ENCODE measurements around the gene PPP4R3A. TPM values are rescaled to one million over a fixed set of nuclear protein-coding genes. Genes with fewer than 3 reads are reported as not detected.

PPP4R3A gene
- total RNA-seq = 111 TPM in 2 replicates
- long read RNA-seq, full-length matches to known transcripts = 3 of 21 reads
- long read RNA-seq, partial matches to known transcripts = 16 of 21 reads
- long read RNA-seq, other reads (novel, unspliced or antisense) = 2 of 21 reads

- peak within 1 kb of the TSS; percentile 100 for H3K27ac Mint-ChIP-seq (ENCODE audit: unreplicated experiment)
- H3K36me3 Mint-ChIP-seq (ENCODE audit: low read depth) = peaks cover 6% of the 10 kb centered on the region
- H3K9me3 Mint-ChIP-seq = no peaks in the 10 kb centered on the region
- peak within 1 kb of the TSS; percentile 98 for H3K4me3 Mint-ChIP-seq
- peaks cover 27% of the 10 kb centered on the region for H3K4me1 Mint-ChIP-seq
- H3K27me3 Mint-ChIP-seq (ENCODE audit: low read depth) = no peaks in the 10 kb centered on the region
- peak; percentile 90 for DNase-seq (ENCODE audit: low read depth, low spot score)
- TF ChIP-seq CTCF (conservative IDR thresholded peaks at IDR 0.05) = no peak
These were observed at the start of gene PPP4R3A for GRCh38 chr14:91510171-91511042. Gene PPP4R3A (minus strand): TSS chr14:91510310. CDS start chr14:91509647, 663 bp downstream.

- Mint-ChIP-seq H3K9me3 (peaks cover 11% of the 10 kb centered on the region), H3K4me3 (no peak overlapping the region), H3K27me3 (ENCODE audit: low read depth) (peaks cover 11% of the 10 kb centered on the region), H3K36me3 (ENCODE audit: low read depth) (peaks cover 5% of the 10 kb centered on the region), H3K27ac (ENCODE audit: unreplicated experiment) (no peak overlapping the region), H3K4me1 (no peaks in the 10 kb centered on the region)
- no peak for DNase-seq (ENCODE audit: low read depth, low spot score)
- TF ChIP-seq CTCF (conservative IDR thresholded peaks at IDR 0.05) = no peak
These were observed 45.4 kb upstream of the PPP4R3A start for GRCh38 chr14:91555531-91555930.

GRCh38 chr14:91554535-91555332, 44.6 kb upstream of the PPP4R3A start:
- Mint-ChIP-seq H3K9me3 (peaks cover 9% of the 10 kb centered on the region), H3K27me3 (ENCODE audit: low read depth) (peaks cover 6% of the 10 kb centered on the region), H3K4me1 (no peaks in the 10 kb centered on the region), H3K27ac (ENCODE audit: unreplicated experiment) (no peak overlapping the region), H3K36me3 (ENCODE audit: low read depth) (peaks cover 5% of the 10 kb centered on the region), H3K4me3 (no peak overlapping the region)
- no peak for DNase-seq (ENCODE audit: low read depth, low spot score)
- TF ChIP-seq CTCF (conservative IDR thresholded peaks at IDR 0.05) = no peak

GRCh38 chr14:91548108-91548507, 38.0 kb upstream of the PPP4R3A start:
- Mint-ChIP-seq H3K9me3 (peaks cover 2% of the 10 kb centered on the region), H3K4me1 (no peaks in the 10 kb centered on the region), H3K27me3 (ENCODE audit: low read depth) (peaks cover 6% of the 10 kb centered on the region), H3K27ac (ENCODE audit: unreplicated experiment) (no peak overlapping the region), H3K4me3 (no peak overlapping the region), H3K36me3 (ENCODE audit: low read depth) (peaks cover 3% of the 10 kb centered on the region)
- no peak for DNase-seq (ENCODE audit: low read depth, low spot score)
- TF ChIP-seq CTCF (conservative IDR thresholded peaks at IDR 0.05) = no peak

GRCh38 chr14:91545946-91546716, 36.0 kb upstream of the PPP4R3A start:
- Mint-ChIP-seq H3K4me1 (no peaks in the 10 kb centered on the region), H3K9me3 (peaks cover 12% of the 10 kb centered on the region), H3K27me3 (ENCODE audit: low read depth) (peaks cover 7% of the 10 kb centered on the region), H3K4me3 (no peak overlapping the region), H3K27ac (ENCODE audit: unreplicated experiment) (no peak overlapping the region), H3K36me3 (ENCODE audit: low read depth) (peaks cover 7% of the 10 kb centered on the region)
- DNase-seq (ENCODE audit: low read depth, low spot score) = no peak
- TF ChIP-seq CTCF (conservative IDR thresholded peaks at IDR 0.05) = no peak
